IMR-90 (cell line): ENCODE data around the gene SCYGR7. TPM values are rescaled to one million over a fixed set of nuclear protein-coding genes. Genes with fewer than 3 reads are reported as not detected.

Experiments
- ATAC-seq: fragments of 200-7000 bp; cut with Tn5 transposase; 2 replicates; pipeline ENCODE4 v1.9.1; 2020; ENCODE audit warnings: low read depth, mild to moderate bottlenecking, moderate library complexity
- BruUV-seq: library from RNA; stranded (reverse); fragments of 400-500 nt; replicated peaks from 2 replicates; lab custom pipeline; 2021; lab: Mats Ljungman, UMichigan
- CTCF ChIA-PET: fragments of 300-600 bp; formaldehyde crosslinking; extraction: SDS; loops from one replicate; lab custom pipeline; 2021; ENCODE audit warnings: antibody characterized with exemption; lab: Yijun Ruan, JAX
- POLR2A ChIA-PET: fragments of 300-600 bp; sonication (Branson Sonifier 250); formaldehyde crosslinking; loops from one replicate; lab custom pipeline; 2022; ENCODE audit warnings: antibody characterized with exemption; ENCODE audit not compliant: unreplicated experiment; lab: Charles Lee
- DNase-seq: peaks from one replicate; pipeline ENCODE4 v3.0.0; 2013
- H2AFZ ChIP-seq: replicated peaks from 2 replicates; pipeline ENCODE3; 2013; ENCODE audit warnings: low read length, mild to moderate bottlenecking; ENCODE audit not compliant: poor library complexity
- H2AK5ac ChIP-seq: 2 replicates; pipeline ENCODE4 v1.6.1; 2013; ENCODE audit warnings: low read depth, low read length, inconsistent platforms
- H2AK9ac ChIP-seq: replicated peaks from 2 replicates; pipeline ENCODE3; 2013; ENCODE audit warnings: mild to moderate bottlenecking, low read depth, low read length, moderate library complexity; ENCODE audit not compliant: poor library complexity
- H2BK120ac ChIP-seq: 2 replicates; pipeline ENCODE4 v1.6.1; 2013; ENCODE audit warnings: low read depth, low read length, inconsistent platforms
- H2BK15ac ChIP-seq: 3 replicates; pipeline ENCODE4 v1.6.1; 2013; ENCODE audit warnings: low read depth, low read length, inconsistent platforms
- H2BK20ac ChIP-seq: 2 replicates; pipeline ENCODE4 v1.6.1; 2013; ENCODE audit warnings: low read depth, mild to moderate bottlenecking, inconsistent platforms, low read length, moderate library complexity
- H2BK5ac ChIP-seq: 2 replicates; pipeline ENCODE4 v1.6.1; 2013; ENCODE audit warnings: mild to moderate bottlenecking, low read depth, low read length, inconsistent platforms; ENCODE audit not compliant: poor library complexity, severe bottlenecking
- H3K14ac ChIP-seq: replicated peaks from 2 replicates; pipeline ENCODE4 v1.6.1; 2013; ENCODE audit warnings: low read depth, low read length, inconsistent platforms
- H3K18ac ChIP-seq: 2 replicates; pipeline ENCODE4 v1.6.1; 2013; ENCODE audit warnings: low read depth, low read length, control low read depth
- H3K23ac ChIP-seq: 2 replicates; pipeline ENCODE4 v1.6.1; 2013; ENCODE audit warnings: low read depth, low read length, inconsistent platforms
- H3K27ac ChIP-seq: 2 replicates; pipeline ENCODE4 v1.5.1; 2013; ENCODE audit warnings: mild to moderate bottlenecking, control low read depth, low read length; ENCODE audit not compliant: insufficient read depth
- H3K27me3 ChIP-seq: 2 replicates; pipeline ENCODE4 v1.6.1; 2013; ENCODE audit warnings: low read length; ENCODE audit not compliant: control insufficient read depth, insufficient read depth
- H3K36me3 ChIP-seq: 2 replicates; pipeline ENCODE4 v1.6.1; 2013; ENCODE audit warnings: low read length, mixed read lengths; ENCODE audit not compliant: control insufficient read depth, insufficient read depth
- H3K4ac ChIP-seq: 2 replicates; pipeline ENCODE4 v1.6.1; 2013; ENCODE audit warnings: low read depth, low read length, inconsistent platforms
- H3K4me1 ChIP-seq: 2 replicates; pipeline ENCODE4 v1.6.1; 2013; ENCODE audit warnings: low read length, mixed read lengths; ENCODE audit not compliant: control insufficient read depth, insufficient read depth
- H3K4me2 ChIP-seq: 2 replicates; pipeline ENCODE4 v1.6.1; 2013; ENCODE audit warnings: low read depth, mild to moderate bottlenecking, control low read depth, low read length, moderate library complexity
- H3K4me3 ChIP-seq: 2 replicates; pipeline ENCODE4 v1.5.1; 2013; ENCODE audit warnings: low read depth, mild to moderate bottlenecking, control low read depth, low read length, moderate library complexity; ENCODE audit not compliant: insufficient read depth
- H3K56ac ChIP-seq: 2 replicates; pipeline ENCODE4 v1.6.1; 2013; ENCODE audit warnings: low read length, inconsistent platforms; ENCODE audit not compliant: insufficient read depth; ENCODE audit errors: extremely low read depth
- H3K79me1 ChIP-seq, 2 experiments: 2 replicates each; pipeline ENCODE4 v1.6.1; 2013; ENCODE audit warnings: low read length in 2 of 2, inconsistent platforms in 1 of 2, low read depth in 1 of 2
- H3K9ac ChIP-seq: 2 replicates; pipeline ENCODE4 v1.6.1; 2013; ENCODE audit warnings: low read depth, low read length, control low read depth
- H3K9me1 ChIP-seq: 2 replicates; pipeline ENCODE4 v1.6.1; 2013; ENCODE audit warnings: low read length, inconsistent platforms; ENCODE audit not compliant: insufficient read depth
- H3K9me3 ChIP-seq: 2 replicates; pipeline ENCODE4 v1.6.1; 2013; ENCODE audit warnings: low read length; ENCODE audit not compliant: control insufficient read depth, insufficient read depth
- H4K20me1 ChIP-seq: 2 replicates; pipeline ENCODE4 v1.6.1; 2013; ENCODE audit warnings: low read length, inconsistent platforms; ENCODE audit not compliant: insufficient read depth
- H4K5ac ChIP-seq: 2 replicates; pipeline ENCODE4 v1.6.1; 2013; ENCODE audit warnings: mild to moderate bottlenecking, low read depth, low read length, control low read depth
- H4K8ac ChIP-seq, 2 experiments: 2 replicates each; pipeline ENCODE4 v1.6.1; 2013; ENCODE audit warnings: low read depth in 2 of 2, low read length in 2 of 2, control low read depth in 1 of 2, inconsistent platforms in 1 of 2
- H4K91ac ChIP-seq: 2 replicates; pipeline ENCODE4 v1.6.1; 2013; ENCODE audit warnings: low read depth, low read length, inconsistent platforms; ENCODE audit not compliant: insufficient read depth
- BHLHE40 ChIP-seq: fragments of 150-350 bp; IDR thresholded peaks from 2 replicates; pipeline ENCODE4 v1.6.1; 2016; ENCODE audit warnings: mild to moderate bottlenecking, low read depth, low read length
- CEBPB ChIP-seq: IDR thresholded peaks from 2 replicates; pipeline ENCODE4 v1.6.1; 2012; ENCODE audit warnings: low read depth, low read length, improper control_type of control experiment
- CHD1 ChIP-seq: IDR thresholded peaks from 2 replicates; pipeline ENCODE4 v1.6.1; 2012; ENCODE audit warnings: low read depth, low read length, improper control_type of control experiment
- MXI1 ChIP-seq: IDR thresholded peaks from 2 replicates; pipeline ENCODE4 v1.6.1; 2012; ENCODE audit warnings: low read depth, mild to moderate bottlenecking, low read length, moderate library complexity, borderline replicate concordance
- NFE2L2 ChIP-seq: fragments of 150-350 bp; IDR thresholded peaks from 2 replicates; pipeline ENCODE4 v1.6.1; 2016; ENCODE audit warnings: low read depth, mild to moderate bottlenecking, low read length
- RAD21 ChIP-seq: IDR thresholded peaks from 2 replicates; pipeline ENCODE4 v1.6.1; 2012; ENCODE audit warnings: low read length, improper control_type of control experiment
- RCOR1 ChIP-seq: IDR thresholded peaks from 2 replicates; pipeline ENCODE4 v1.6.1; 2012; ENCODE audit warnings: mild to moderate bottlenecking, low read length, improper control_type of control experiment; ENCODE audit not compliant: insufficient replicate concordance
- RFX5 ChIP-seq: IDR thresholded peaks from 2 replicates; pipeline ENCODE4 v1.8.0; 2012; ENCODE audit warnings: low read depth, mild to moderate bottlenecking, low read length, moderate library complexity
- SMC3 ChIP-seq: fragments of 150-350 bp; IDR thresholded peaks from 2 replicates; pipeline ENCODE4 v1.6.1; 2016; ENCODE audit warnings: low read depth, mild to moderate bottlenecking, antibody characterized with exemption, low read length, moderate library complexity
- WGBS, 2 experiments: methylation state at CpG; one replicate each; pipeline versions ENCODE4 v1.1.5 to v1.1.7; 2013; ENCODE audit warnings: missing lambda C conversion rate in 2 of 2; ENCODE audit not compliant: insufficient read length in 1 of 2; ENCODE audit errors: extremely low coverage in 2 of 2; 5-methylcytosine and 5-hydroxymethylcytosine counted together
- dilution Hi-C: fragments of 300-500 bp; cut with HindIII; formaldehyde crosslinking; loops from one replicate; pipeline ENCODE4 v1.14.3; 2018; ENCODE audit warnings: low sequenced_read_pairs; ENCODE audit not compliant: unreplicated experiment
- in situ Hi-C: fragments of 300-500 bp; cut with MboI; formaldehyde crosslinking; loops from 3 replicates; pipeline ENCODE4 v1.14.3; 2019; ENCODE audit warnings: low sequenced_read_pairs, inconsistent platforms, mixed read lengths
- intact Hi-C: fragments of 100-400 bp; cut with micrococcal nuclease; formaldehyde crosslinking; loops from 2 replicates; pipeline ENCODE4 v1.10.0; 2022
- polyA plus RNA-seq, 3 experiments: library from polyadenylated mRNA; depleted of rRNA; stranded (reverse); fragments of >200 nt; gene quantifications; 2 replicates each; pipeline ENCODE4 v1.2.3, GENCODE V29; 2012; ENCODE audit warnings: low replicate concordance in 1 of 3
- total RNA-seq: library from RNA; depleted of rRNA; stranded (reverse); fragments of >200 nt; gene quantifications from 2 replicates; pipeline ENCODE4 v1.2.3, GENCODE V29; 2012
- TF ChIP-seq, protein P1 (sequence below): fragments of 150-350 bp; IDR thresholded peaks from 2 replicates; pipeline ENCODE4 v1.6.1; 2016; ENCODE audit warnings: low read depth, mild to moderate bottlenecking, low read length, moderate library complexity, borderline replicate concordance
- TF ChIP-seq, protein P2 (sequence below): fragments of 150-350 bp; IDR thresholded peaks from 2 replicates; pipeline ENCODE4 v1.6.1; 2017; ENCODE audit warnings: mild to moderate bottlenecking, antibody characterized with exemption, low read length, low read depth

Gene SCYGR7
- total and polyA plus RNA-seq, 2 of the 4 experiments (the other 2 are of a cell fraction) = not detected

DNA sequence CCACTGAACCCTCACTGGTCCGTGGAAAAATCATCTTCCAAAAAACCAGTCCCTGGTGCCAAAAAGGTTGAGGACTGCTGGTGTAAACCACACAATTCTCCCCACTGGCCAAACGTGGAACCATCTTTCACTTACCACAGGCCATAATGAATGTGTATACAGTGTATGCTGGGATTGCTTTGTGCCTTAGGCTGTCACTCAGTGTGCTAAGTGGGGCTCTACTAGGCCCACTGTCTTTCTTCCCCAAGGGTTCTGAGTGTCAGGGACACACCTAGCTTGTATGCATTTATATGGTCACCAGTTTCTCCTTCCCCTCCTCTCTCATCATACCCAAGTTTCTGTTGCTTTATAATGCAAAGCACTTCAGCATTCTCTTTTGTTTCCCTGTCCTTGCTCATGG lies 44.8 kb downstream of the SCYGR7 start:
- no peak overlapping the region for H3K23ac ChIP-seq
- H4K8ac ChIP-seq = no peak overlapping the region
- no peak overlapping the region for H2AK5ac ChIP-seq
- no peaks in the 10 kb centered on the region for H3K9me3 ChIP-seq
- H2BK5ac ChIP-seq = no peak overlapping the region
- no peak overlapping the region for H4K91ac ChIP-seq
- H3K4me1 ChIP-seq = no peaks in the 10 kb centered on the region
- H3K56ac ChIP-seq = no peak overlapping the region
- H3K79me1 ChIP-seq = no peaks in the 10 kb centered on the region
- H3K9me1 ChIP-seq = 0 out of 2 replicates have a peak, but pooled peaks cover 3% of the 10 kb centered on the region
- no peak overlapping the region for H2AFZ ChIP-seq
- H3K4me2 ChIP-seq = no peak overlapping the region
- H2BK120ac ChIP-seq = no peak overlapping the region
- dilution Hi-C loops (no loop called here), intact Hi-C loops (no loop called here), in situ Hi-C loops (no loop called here)
- DNase-seq (no peak), ATAC-seq (no peak)
- peak overlapping the region; percentile 23 for H2AK9ac ChIP-seq
- no TSS peak for BruUV-seq
- H3K14ac ChIP-seq = no peak overlapping the region
- H4K5ac ChIP-seq = no peak overlapping the region
- ChIA-PET CTCF (no interaction called here), POLR2A (no interaction called here)
- H3K9ac ChIP-seq = no peak overlapping the region
- no peak overlapping the region for H3K27ac ChIP-seq
- TF ChIP-seq SMC3 (no peak), RFX5 (no peak), CHD1 (no peak), RAD21 (no peak), MXI1 (no peak), RCOR1 (no peak), NFE2L2 (no peak), CEBPB (no peak), BHLHE40 (no peak)
- TF ChIP-seq, protein P1, sequence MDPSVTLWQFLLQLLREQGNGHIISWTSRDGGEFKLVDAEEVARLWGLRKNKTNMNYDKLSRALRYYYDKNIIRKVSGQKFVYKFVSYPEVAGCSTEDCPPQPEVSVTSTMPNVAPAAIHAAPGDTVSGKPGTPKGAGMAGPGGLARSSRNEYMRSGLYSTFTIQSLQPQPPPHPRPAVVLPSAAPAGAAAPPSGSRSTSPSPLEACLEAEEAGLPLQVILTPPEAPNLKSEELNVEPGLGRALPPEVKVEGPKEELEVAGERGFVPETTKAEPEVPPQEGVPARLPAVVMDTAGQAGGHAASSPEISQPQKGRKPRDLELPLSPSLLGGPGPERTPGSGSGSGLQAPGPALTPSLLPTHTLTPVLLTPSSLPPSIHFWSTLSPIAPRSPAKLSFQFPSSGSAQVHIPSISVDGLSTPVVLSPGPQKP = no peak
- TF ChIP-seq, protein P2, sequence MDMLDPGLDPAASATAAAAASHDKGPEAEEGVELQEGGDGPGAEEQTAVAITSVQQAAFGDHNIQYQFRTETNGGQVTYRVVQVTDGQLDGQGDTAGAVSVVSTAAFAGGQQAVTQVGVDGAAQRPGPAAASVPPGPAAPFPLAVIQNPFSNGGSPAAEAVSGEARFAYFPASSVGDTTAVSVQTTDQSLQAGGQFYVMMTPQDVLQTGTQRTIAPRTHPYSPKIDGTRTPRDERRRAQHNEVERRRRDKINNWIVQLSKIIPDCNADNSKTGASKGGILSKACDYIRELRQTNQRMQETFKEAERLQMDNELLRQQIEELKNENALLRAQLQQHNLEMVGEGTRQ = no peak
- H3K18ac ChIP-seq = no peak overlapping the region
- H3K4ac ChIP-seq = no peak overlapping the region
- no peak overlapping the region for H2BK15ac ChIP-seq
- WGBS, 2 experiments = no CpG with 5 or more reads among the region's 2 CpGs
- no peak overlapping the region for H3K4me3 ChIP-seq
- H4K20me1 ChIP-seq = no peaks in the 10 kb centered on the region
- H2BK20ac ChIP-seq = no peak overlapping the region
- no peaks in the 10 kb centered on the region for H3K36me3 ChIP-seq
- no peaks in the 10 kb centered on the region for H3K27me3 ChIP-seq
